C4-2B (cell line): ENCODE results near the gene FAM118A.
A peak's percentile ranks its signal among the peaks of the same experiment; 100 is the strongest.

Experiments
- H3K27ac ChIP-seq: fragments of 450-650 bp; 2 replicates; pipeline ENCODE4 v1.5.1; 2017
- ZFX ChIP-seq: fragments of 450-650 bp; IDR thresholded peaks from 2 replicates; pipeline ENCODE4 v1.6.1; 2017
- TF ChIP-seq, protein P1 (sequence below): fragments of 450-650 bp; conservative IDR thresholded peaks from 2 replicates; pipeline ENCODE4 v1.5.1; 2017; ENCODE audit warnings: mild to moderate bottlenecking

Gene FAM118A

GRCh38 chr22:45337536-45337935, 27.8 kb downstream of the FAM118A start:
- H3K27ac ChIP-seq = peak overlapping the region; percentile 94
- TF ChIP-seq, protein P1, sequence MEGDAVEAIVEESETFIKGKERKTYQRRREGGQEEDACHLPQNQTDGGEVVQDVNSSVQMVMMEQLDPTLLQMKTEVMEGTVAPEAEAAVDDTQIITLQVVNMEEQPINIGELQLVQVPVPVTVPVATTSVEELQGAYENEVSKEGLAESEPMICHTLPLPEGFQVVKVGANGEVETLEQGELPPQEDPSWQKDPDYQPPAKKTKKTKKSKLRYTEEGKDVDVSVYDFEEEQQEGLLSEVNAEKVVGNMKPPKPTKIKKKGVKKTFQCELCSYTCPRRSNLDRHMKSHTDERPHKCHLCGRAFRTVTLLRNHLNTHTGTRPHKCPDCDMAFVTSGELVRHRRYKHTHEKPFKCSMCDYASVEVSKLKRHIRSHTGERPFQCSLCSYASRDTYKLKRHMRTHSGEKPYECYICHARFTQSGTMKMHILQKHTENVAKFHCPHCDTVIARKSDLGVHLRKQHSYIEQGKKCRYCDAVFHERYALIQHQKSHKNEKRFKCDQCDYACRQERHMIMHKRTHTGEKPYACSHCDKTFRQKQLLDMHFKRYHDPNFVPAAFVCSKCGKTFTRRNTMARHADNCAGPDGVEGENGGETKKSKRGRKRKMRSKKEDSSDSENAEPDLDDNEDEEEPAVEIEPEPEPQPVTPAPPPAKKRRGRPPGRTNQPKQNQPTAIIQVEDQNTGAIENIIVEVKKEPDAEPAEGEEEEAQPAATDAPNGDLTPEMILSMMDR = no peak
- TF ChIP-seq ZFX = no peak

- no peak overlapping the region for H3K27ac ChIP-seq
- TF ChIP-seq, protein P1 = no peak
- TF ChIP-seq ZFX = no peak
These were observed 29.1 kb downstream of the FAM118A start for GRCh38 chr22:45338795-45339194.

DNA sequence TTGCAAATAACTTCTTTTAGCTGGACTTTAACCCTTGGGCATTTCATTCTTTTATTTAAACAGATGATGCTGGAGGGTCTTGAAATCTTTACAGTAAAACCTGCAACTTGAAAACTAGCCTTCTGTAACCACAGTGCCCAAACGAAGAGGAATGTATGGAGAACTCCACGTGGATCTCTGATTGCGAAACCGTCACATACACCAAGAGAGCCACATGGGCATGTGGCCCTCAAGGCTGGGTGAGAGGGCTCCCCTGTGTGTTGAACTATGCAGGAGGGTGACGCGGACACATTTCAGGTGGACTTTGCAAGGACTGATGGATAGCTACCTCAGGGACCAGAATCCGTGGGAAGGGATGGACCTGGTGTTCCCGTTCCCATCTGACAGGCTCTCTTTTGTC, 30.6 kb downstream of the FAM118A start:
- no peak overlapping the region for H3K27ac ChIP-seq
- TF ChIP-seq, protein P1 = no peak
- TF ChIP-seq ZFX = no peak

- no peak overlapping the region for H3K27ac ChIP-seq
- TF ChIP-seq, protein P1 = no peak
- TF ChIP-seq ZFX = no peak
These were observed 31.8 kb downstream of the FAM118A start for GRCh38 chr22:45341498-45341897.

- no peak for TF ChIP-seq ZFX
- TF ChIP-seq, protein P1 = no peak
- no peak overlapping the region for H3K27ac ChIP-seq
These were observed 33.4 kb downstream of the FAM118A start for GRCh38 chr22:45343143-45343542.

DNA sequence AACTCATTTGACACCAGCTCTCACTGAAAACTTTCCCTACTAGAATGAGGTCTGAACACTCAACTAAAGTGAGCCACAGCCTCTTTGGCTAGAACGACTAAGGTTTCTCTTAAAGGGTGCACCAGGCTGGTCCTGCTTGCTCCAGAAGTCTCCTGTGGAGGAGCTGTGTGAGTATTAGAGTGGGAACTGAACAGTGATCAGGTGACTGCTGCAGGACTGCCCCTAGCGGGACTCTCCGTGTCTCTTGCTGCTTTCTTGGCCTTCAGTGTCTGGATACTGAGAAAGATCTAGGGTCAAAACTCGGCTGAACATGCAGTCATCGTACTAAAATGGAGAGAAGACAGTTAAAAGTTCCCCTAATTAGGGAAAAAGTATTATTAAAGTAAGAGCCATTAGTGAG, 34.6 kb downstream of the FAM118A start:
- TF ChIP-seq, protein P1 = no peak
- no peak overlapping the region for H3K27ac ChIP-seq

GRCh38 chr22:45349916-45350315, 40.2 kb downstream of the FAM118A start:
- TF ChIP-seq, protein P1 = no peak
- TF ChIP-seq ZFX = no peak
- H3K27ac ChIP-seq = no peak overlapping the region
